Stimulated activated naive CD8-positive, alpha-beta T cell treated with anti-CD3 and anti-CD28 coated beads, Interleukin-15, amount 100 ng/mL, for 72 hours (primary cell): Measurements from ENCODE around the gene UCHL5.

Source experiments
- ATAC-seq: fragments of 150-1000 bp; cut with Tn5 transposase; 2 replicates; pipeline ENCODE4 v1.10.0; 2021; ENCODE audit warnings: mild to moderate bottlenecking, moderate library complexity
- DNase-seq, 2 donors: peaks; one replicate each; pipeline ENCODE4 v3.0.0; 2021 to 2022
- H3K27ac Mint-ChIP-seq, 2 donors: one replicate each; pipeline ENCODE4 v1.8.0; 2022; ENCODE audit warnings: mild to moderate bottlenecking in 2 of 2, mixed read lengths in 2 of 2, moderate library complexity in 2 of 2
- H3K27me3 Mint-ChIP-seq: one replicate; pipeline ENCODE4 v1.8.0; 2022; ENCODE audit warnings: mixed read lengths
- H3K4me1 Mint-ChIP-seq: one replicate; pipeline ENCODE4 v1.8.0; 2022; ENCODE audit warnings: mild to moderate bottlenecking, mixed read lengths
- H3K4me3 Mint-ChIP-seq, 2 donors: one replicate each; pipeline ENCODE4 v1.8.0; 2022; ENCODE audit warnings: mild to moderate bottlenecking in 2 of 2, mixed read lengths in 2 of 2, moderate library complexity in 1 of 2
- H3K9me3 Mint-ChIP-seq, 2 donors: one replicate each; pipeline ENCODE4 v1.8.0; 2022; ENCODE audit warnings: mixed read lengths in 2 of 2

Gene UCHL5, protein sequence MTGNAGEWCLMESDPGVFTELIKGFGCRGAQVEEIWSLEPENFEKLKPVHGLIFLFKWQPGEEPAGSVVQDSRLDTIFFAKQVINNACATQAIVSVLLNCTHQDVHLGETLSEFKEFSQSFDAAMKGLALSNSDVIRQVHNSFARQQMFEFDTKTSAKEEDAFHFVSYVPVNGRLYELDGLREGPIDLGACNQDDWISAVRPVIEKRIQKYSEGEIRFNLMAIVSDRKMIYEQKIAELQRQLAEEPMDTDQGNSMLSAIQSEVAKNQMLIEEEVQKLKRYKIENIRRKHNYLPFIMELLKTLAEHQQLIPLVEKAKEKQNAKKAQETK

DNA sequence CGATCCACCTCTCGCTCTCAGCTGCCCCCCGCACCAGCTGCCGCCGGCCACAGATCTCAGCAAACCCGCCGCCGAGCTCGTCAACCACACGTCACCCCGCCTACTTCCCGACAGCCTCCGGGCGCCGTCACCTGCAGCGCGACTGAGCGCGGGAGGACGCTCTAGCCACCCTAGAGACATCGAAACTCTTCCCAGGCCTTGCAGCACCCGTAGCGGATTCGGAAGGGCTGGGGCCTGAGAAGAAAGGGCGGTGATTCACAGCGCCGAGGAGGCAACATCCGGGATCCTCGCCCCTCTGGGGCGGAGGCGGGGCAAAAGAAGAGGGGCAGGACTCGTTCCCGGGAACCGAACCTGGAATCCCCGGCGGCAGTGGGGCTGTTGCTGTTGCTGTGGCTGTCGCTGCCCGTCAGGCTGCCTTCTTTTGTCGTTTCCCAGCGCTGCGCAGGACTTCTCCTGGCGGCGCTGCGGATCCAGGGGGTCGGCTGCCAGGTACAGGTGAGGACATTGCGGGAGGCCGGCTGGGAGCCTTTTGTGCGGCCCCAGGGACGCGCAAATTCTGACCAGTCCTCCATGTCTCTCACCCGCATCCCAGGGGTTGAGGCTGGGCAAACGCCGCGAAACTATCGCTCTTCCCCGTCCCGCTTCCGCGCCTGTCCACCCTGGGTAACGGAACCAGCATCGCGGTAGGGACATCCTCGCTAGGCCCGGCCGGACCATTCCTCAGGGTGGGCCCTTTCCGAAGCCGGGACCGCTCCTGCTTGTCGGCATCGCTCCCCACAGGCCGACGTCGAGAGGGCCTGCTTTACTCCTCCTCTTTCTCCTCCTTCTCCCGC is at the start of gene UCHL5, which contains the start of gene RO60:
TSS of gene UCHL5 (minus strand) at position 79 of the 833 bp plus-strand sequence. CDS start 100 bp downstream, outside the sequence.
TSS of gene RO60 (plus strand) at position 331 of the 833 bp plus-strand sequence. CDS start 9,443 bp downstream, outside the sequence.
- peaks cover 0 to 5% of the 10 kb centered on the region in 2 donors for H3K9me3 Mint-ChIP-seq
- peak within 1 kb of the TSS; percentile 98 to 99 for H3K27ac Mint-ChIP-seq
- peak within 1 kb of the TSS; percentile 90 to 97 for H3K4me3 Mint-ChIP-seq
- DNase-seq = peak; percentile 89 to 96
- H3K4me1 Mint-ChIP-seq = peaks cover 53% of the 10 kb centered on the region
- no peaks in the 10 kb centered on the region for H3K27me3 Mint-ChIP-seq
- ATAC-seq = peak; percentile 97

DNA sequence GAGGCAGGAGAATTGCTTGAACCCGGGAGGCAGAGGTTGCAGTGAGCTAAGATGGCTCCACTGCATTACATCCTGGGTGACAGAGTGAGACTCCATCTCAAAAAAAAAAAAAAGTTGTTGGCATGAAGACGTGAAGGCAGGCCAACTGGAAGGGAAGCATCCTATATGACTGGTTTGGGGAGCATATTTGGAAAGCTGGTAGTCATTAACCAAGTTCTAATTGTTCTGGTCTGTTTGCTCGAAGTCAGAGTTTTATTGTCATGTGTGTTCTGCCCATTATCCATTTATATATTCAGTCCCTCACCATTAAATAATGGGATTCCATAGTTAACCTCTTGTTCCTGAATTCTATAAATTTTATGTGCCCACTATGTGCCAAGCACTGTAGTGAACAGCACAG is 49.3 kb upstream of the UCHL5 start:
- no peak overlapping the region for H3K4me3 Mint-ChIP-seq
- peaks cover 13% of the 10 kb centered on the region for H3K4me1 Mint-ChIP-seq
- no peak overlapping the region for H3K27ac Mint-ChIP-seq
- H3K27me3 Mint-ChIP-seq = no peaks in the 10 kb centered on the region
- DNase-seq = no peak
- H3K9me3 Mint-ChIP-seq = no peaks in the 10 kb centered on the region
- no peak for ATAC-seq

DNA sequence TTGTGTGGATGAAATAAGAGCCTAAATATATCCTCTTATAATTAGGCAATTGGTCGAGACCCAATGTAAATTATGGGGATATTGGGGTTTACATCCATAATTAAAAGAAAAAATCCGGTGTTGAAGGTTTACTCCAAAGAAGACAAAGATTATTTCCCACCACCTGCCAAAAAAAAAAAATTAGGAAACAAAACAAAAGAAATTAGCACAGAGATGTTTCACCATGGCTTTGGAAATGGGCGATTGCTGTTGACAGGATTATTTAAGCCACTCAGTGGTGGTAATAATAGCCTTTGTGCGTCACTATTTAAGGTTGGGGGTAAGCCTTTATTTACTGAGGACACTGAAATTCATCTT is 46.6 kb upstream of the UCHL5 start:
- DNase-seq (no peak), ATAC-seq (no peak)
- H3K4me1 Mint-ChIP-seq = peaks cover 25% of the 10 kb centered on the region
- no peaks in the 10 kb centered on the region for H3K9me3 Mint-ChIP-seq
- no peaks in the 10 kb centered on the region for H3K27me3 Mint-ChIP-seq
- no peak overlapping the region for H3K27ac Mint-ChIP-seq
- H3K4me3 Mint-ChIP-seq = peak overlapping the region; percentile 86 to 90

DNA sequence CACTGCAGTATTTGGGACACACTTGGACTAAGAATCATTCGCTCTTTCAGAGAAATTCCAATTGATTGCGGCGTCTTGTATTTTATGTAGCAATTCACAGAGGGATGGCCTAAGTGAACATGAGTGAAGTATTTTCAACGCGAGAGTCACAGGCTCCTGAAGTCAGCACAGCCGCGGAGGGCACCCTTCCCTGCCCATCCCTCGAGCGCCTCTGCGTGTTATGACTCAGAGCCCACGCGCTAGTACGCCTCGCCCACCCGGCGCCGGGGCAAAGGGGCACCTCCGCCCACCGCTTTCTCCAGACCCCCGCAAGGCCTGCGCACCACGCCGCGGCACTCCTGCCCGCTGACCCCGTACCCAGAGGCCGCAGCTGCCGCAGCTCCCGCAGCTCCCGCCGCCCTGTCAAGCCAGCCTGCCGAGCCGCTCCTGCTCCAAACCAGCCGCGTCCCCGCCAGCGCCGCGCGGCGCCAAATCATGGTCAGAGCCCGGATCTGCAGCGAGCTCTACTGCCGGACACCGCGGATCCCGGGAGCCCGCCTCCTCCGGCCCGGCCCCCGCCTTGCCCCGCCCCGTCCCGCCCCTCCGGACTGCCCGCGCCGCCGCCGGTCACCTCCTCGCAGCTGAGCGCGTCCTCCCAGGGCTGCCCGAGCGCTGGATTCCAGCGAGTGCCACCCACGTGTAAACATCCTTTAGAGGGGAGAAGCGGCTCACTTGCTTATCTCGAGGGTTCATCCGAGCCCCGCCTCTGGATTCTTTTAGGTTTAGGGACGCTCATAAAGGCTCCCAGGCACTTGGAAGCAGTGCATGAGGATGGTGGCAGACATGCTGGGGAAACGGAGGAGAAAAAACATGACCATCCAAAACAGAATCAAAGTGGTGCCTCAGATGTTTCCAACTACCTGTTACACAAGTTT is 46.0 kb upstream of the UCHL5 start, which contains the start of gene GLRX2:
TSS of gene GLRX2 (minus strand) at position 508 of the 914 bp plus-strand sequence. CDS start at position 476, 32 bp downstream.
- no peaks in the 10 kb centered on the region for H3K9me3 Mint-ChIP-seq
- DNase-seq (peak; percentile 56), ATAC-seq (peak; percentile 90)
- H3K27me3 Mint-ChIP-seq = no peaks in the 10 kb centered on the region
- H3K4me3 Mint-ChIP-seq = peak within 1 kb of the TSS; percentile 86 to 90
- peaks cover 25% of the 10 kb centered on the region for H3K4me1 Mint-ChIP-seq
- H3K27ac Mint-ChIP-seq = peak within 1 kb of the TSS; percentile 19 to 85

DNA sequence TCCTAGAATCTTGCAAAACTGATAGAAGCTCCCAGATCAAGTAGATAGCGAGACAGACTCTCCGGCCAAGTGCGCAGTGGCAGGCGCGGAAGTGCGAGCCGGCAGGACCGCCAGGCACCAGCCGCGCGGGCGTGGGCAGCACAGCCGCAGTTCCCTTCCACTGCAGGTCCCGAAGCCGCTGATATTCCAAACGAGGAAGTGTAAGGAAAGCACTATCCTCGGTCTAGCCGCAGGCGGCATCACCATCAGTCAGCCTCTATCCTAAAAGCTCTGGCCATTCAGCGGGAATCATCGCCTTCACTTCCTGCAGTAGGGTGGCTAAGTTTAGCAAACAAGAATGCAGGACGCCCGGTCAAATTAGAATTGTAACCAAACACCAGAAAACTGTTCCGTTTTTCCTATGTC is 45.3 kb upstream of the UCHL5 start:
- H3K9me3 Mint-ChIP-seq = no peaks in the 10 kb centered on the region
- H3K4me1 Mint-ChIP-seq = peaks cover 25% of the 10 kb centered on the region
- H3K27ac Mint-ChIP-seq = peak overlapping the region in 1 of 2 donors; percentile 85
- ATAC-seq (peak; percentile 53), DNase-seq (peak in 1 of 2 donors; percentile 21)
- peak overlapping the region; percentile 86 to 90 for H3K4me3 Mint-ChIP-seq
- H3K27me3 Mint-ChIP-seq = no peaks in the 10 kb centered on the region

DNA sequence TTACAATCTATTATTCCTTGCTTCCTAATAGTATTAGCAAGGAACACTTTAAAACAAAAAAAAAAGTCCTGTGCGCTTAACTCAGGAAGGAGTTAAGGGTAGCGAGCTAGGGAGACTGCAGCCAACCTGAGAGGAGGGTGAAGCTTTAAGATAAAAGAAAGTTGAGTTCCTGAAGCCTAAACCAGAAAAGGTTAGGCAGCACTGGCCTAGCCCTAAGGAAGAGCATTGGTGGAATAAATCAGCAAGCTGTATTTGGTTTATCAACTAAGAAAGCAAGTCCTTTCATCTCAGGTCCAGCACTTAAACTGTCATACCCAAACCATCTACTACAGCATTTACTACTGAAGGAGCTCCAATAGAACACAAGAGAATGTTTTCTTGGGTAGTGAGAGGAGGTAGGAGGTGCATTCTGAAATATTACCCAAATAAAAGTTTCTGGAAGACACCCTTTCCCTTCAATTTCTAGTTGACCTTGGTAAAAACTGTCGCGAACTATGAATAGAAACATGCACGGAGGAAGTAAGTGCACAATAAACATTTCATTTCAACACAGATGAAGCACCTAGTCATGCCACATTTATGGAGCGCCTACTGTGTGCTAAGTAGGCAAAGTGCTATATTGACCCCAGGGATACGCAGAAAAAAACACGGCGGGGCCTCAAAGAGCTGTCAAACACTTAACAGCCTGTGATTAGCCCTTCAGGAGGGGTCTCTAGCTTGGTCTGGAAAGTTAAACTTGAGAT is 44.8 kb upstream of the UCHL5 start:
- no peak for ATAC-seq
- H3K4me1 Mint-ChIP-seq = peaks cover 25% of the 10 kb centered on the region
- H3K27ac Mint-ChIP-seq = peak overlapping the region; percentile 12 to 85
- no peak for DNase-seq
- H3K27me3 Mint-ChIP-seq = no peaks in the 10 kb centered on the region
- no peaks in the 10 kb centered on the region for H3K9me3 Mint-ChIP-seq
- H3K4me3 Mint-ChIP-seq = peak overlapping the region; percentile 86 to 90

DNA sequence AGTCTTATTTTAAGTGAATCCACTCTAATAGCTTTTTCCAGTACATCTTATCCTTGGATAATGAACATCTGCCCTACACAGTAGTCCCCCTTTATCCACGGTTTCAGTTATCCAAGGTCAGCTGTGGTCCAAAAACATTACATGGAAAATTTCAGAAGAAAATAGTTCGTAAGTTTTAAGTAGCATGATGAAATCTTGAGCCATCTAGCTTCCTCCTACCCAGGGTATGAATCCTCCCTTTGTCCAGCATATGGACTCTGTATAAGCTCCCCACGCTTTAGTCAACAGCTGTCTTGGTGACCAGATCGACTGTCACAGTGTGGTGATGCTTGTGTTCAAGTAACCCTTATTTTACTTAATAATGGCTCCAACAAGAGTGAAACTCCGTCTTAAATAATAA is 43.5 kb upstream of the UCHL5 start:
- Mint-ChIP-seq H3K27me3 (no peaks in the 10 kb centered on the region), H3K4me1 (peaks cover 25% of the 10 kb centered on the region), H3K9me3 (no peaks in the 10 kb centered on the region), H3K27ac (no peak overlapping the region), H3K4me3 (no peak overlapping the region)
- DNase-seq = no peak
- no peak for ATAC-seq

DNA sequence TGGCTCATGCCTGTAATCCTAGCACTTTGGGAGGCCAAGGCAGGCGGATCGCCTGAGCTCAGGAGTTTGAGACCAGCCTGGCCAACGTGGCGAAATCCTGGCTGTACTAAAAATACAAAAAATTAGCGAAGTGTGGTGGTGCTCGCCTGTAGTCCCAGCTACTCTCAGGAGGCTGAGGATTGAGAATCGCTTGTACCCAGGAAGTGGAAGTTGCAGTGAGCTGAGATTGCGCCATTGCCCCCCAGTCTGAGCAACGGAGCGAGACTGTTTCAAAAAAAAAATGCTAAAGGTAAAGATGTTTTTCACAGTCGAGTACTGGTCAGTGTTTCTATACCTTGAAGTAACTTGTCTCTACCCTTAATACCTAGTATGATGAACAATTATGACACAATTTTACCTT is 35.0 kb upstream of the UCHL5 start:
- no peak for DNase-seq
- H3K27ac Mint-ChIP-seq = no peak overlapping the region

DNA sequence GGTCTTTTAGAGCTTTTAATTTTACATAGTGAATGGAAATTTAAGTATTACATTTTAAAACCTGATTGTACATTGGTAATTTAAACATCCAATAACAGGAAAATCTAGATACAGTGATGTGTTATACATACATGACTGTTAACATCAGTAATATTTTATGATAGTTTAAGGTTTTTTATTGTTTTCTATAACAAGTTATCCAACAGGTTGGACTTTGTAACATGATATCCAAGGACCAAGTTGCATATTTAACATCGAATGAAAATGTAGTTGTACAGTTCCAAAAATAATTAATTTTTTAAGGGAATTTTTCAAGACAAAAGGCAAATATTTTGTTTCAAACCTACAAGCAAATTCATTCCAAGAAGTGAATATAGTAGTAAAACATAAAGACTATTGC is 31.7 kb upstream of the UCHL5 start:
- H3K9me3 Mint-ChIP-seq = no peaks in the 10 kb centered on the region
- H3K4me1 Mint-ChIP-seq = no peaks in the 10 kb centered on the region
- ATAC-seq (no peak), DNase-seq (no peak)
- no peaks in the 10 kb centered on the region for H3K27me3 Mint-ChIP-seq
- no peak overlapping the region for H3K27ac Mint-ChIP-seq
- no peak overlapping the region for H3K4me3 Mint-ChIP-seq

More for the DNA sequence above, 35.0 kb upstream of the UCHL5 start:
- Mint-ChIP-seq H3K4me1 (no peaks in the 10 kb centered on the region), H3K27me3 (no peaks in the 10 kb centered on the region), H3K4me3 (no peak overlapping the region), H3K9me3 (no peaks in the 10 kb centered on the region)
- no peak for ATAC-seq

DNA sequence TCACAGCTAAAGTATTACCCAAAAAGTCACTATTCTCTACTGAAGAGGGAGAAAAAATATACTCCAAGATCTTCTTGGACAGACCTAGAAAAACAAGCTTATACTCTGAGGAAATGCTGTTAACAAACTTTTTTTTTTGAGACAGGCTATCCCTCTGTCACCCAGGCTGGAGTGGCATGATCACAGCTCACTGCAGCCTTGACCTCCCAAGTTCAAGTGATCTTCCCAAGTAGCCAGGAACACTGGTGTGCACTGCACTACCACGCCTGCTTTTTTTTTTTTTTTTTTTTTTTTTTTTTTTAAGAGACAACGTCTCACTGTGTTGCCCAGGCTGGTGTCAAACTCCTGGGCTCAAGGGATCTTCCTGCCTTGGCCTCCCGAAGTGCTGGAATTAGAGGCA is 28.7 kb upstream of the UCHL5 start:
- H3K27ac Mint-ChIP-seq = no peak overlapping the region
- H3K27me3 Mint-ChIP-seq = no peaks in the 10 kb centered on the region
- ATAC-seq (no peak), DNase-seq (no peak)
- no peaks in the 10 kb centered on the region for H3K9me3 Mint-ChIP-seq
- H3K4me3 Mint-ChIP-seq = no peak overlapping the region
- H3K4me1 Mint-ChIP-seq = no peaks in the 10 kb centered on the region

DNA sequence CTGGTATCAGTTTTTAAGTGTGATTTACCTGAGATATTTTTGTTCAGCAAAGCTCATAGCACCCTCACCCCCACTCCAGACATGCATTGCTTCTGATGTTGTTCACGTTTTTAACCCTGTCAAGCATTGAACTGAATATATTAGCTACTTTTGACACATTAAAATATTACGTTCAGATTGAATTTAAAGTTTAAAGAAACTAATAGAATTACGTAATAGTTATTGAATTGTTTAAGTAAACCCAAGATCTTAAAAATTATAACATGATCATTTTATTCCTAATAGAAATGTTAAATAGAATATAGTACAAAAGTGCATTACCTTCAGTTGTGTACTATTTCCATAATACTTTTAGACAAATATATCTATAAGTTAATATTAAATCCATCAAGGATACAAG is 27.2 kb upstream of the UCHL5 start:
- ATAC-seq (no peak), DNase-seq (no peak)
- H3K27me3 Mint-ChIP-seq = no peaks in the 10 kb centered on the region
- no peaks in the 10 kb centered on the region for H3K4me1 Mint-ChIP-seq
- no peak overlapping the region for H3K27ac Mint-ChIP-seq
- H3K4me3 Mint-ChIP-seq = no peak overlapping the region
- no peaks in the 10 kb centered on the region for H3K9me3 Mint-ChIP-seq

DNA sequence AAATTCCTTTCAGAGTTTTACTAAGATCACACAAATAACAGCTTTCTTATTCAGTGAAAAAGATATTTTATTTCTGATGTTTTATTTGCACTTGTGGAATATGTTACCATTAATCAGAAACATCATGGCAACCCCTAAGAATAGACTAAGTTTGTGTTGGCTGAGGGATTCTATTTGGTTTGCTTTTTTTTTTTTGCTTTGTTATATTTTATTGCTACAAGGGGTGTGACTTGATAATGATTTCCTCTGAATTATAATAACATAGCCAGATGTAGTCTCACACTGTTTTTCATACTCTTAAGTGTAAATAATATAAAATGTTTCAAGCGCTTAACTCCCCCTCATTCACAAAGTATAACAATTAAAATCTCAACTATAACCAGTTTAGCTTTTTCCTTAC is 26.1 kb upstream of the UCHL5 start:
- Mint-ChIP-seq H3K4me3 (no peak overlapping the region), H3K27ac (no peak overlapping the region), H3K9me3 (no peaks in the 10 kb centered on the region), H3K4me1 (no peaks in the 10 kb centered on the region), H3K27me3 (no peaks in the 10 kb centered on the region)
- no peak for DNase-seq
- ATAC-seq = no peak

DNA sequence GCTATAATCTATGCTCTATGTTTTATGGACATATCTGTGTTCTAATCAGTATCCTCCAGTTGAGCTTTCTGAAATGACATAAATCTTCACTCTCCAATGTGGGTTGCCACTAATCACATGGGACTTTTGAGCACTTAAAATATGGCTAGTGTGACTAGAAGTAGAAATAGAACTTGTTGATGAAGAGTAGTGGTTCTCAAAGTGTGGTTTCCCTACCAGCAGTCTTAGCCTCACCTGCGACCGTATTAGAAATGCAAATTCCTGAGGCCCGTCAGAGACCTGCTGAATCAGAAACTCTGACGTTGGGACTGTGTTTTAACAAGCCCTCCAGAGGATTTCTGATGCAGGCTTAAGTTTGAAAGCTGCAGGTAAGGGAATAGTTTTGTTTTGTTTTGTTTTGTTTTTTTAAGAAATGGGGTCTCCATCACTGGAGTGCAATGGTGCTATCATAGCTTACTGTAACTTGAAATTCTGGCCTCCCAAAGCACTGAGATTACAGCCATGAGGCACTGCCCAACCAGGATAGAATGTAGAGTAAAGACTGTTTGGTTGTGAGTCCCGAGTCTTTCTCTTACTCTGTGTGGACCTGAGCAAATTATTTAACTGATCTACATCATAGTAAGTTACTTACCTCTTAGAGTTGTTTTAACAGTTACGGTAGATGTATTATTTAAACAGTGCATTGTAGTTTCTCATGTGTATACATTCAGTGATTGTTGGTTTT is 24.4 kb upstream of the UCHL5 start:
- no peaks in the 10 kb centered on the region for H3K9me3 Mint-ChIP-seq
- no peaks in the 10 kb centered on the region for H3K4me1 Mint-ChIP-seq
- no peak for ATAC-seq
- H3K27me3 Mint-ChIP-seq = no peaks in the 10 kb centered on the region
- DNase-seq = no peak
- H3K27ac Mint-ChIP-seq = no peak overlapping the region
- H3K4me3 Mint-ChIP-seq = no peak overlapping the region

DNA sequence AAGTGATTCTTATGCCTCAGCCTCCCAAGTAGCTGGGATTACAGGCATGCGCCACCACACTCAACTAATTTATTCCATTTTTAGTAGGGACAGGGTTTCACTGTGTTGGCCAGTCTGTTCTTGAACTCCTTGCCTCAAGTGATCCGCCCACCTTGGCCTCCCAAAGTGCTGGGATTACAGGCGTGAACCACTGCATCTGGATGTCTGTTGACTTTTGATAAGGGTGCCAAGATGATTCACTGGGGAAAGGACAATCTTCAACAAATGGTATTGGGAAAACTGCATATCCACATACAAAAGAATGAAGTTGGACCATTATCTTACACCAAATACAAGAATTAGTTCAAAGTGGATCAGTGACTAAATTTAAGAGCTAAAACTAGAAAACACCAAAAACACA is 20.0 kb upstream of the UCHL5 start:
- no peaks in the 10 kb centered on the region for H3K27me3 Mint-ChIP-seq
- H3K9me3 Mint-ChIP-seq = peaks cover 0 to 4% of the 10 kb centered on the region in 2 donors
- H3K27ac Mint-ChIP-seq = no peak overlapping the region
- no peaks in the 10 kb centered on the region for H3K4me1 Mint-ChIP-seq
- no peak overlapping the region for H3K4me3 Mint-ChIP-seq
- DNase-seq (no peak), ATAC-seq (no peak)
